K562 (cell line): ENCODE data around the gene MAP3K20. TPM values are rescaled to one million over a fixed set of nuclear protein-coding genes. Genes with fewer than 3 reads are reported as not detected.

Experiments
- C11orf30 ChIP-seq: fragments of 450-650 bp; IDR thresholded peaks from 2 replicates; pipeline ENCODE4 v1.6.1; 2016; ENCODE audit warnings: low read depth, mild to moderate bottlenecking
- FOSL1 ChIP-seq: fragments of 200-800 bp; sonication (Bioruptor generic); conservative IDR thresholded peaks from 2 replicates; pipeline ENCODE4 v1.6.1; 2016; ENCODE audit warnings: missing genetic modification characterization, missing compliant biosample characterization
- polyA plus RNA-seq, 8 experiments: library from polyadenylated mRNA; depleted of rRNA in 4 of 8; stranded (reverse) in 5 of 8; unstranded in 3 of 8; fragments of >200 nt; fragmentation: Nextera tagmentation in 2 of 8; fragmentation: Illumina TruSeq in 1 of 8; extraction: Ambion mirVana in 2 of 8; extraction: Trizol in 1 of 8; gene quantifications; 2 replicates each; pipeline versions ENCODE4 v1.2.1 to v1.2.3, GENCODE V29; 2011 to 2014; ENCODE audit warnings: inconsistent platforms in 1 of 8, missing spikeins in 1 of 8
- total RNA-seq, 7 experiments: library from RNA; depleted of rRNA in 6 of 7; stranded (reverse); fragments of >200 nt in 6 of 7; fragmentation: Illumina TruSeq in 2 of 7; extraction: Trizol in 2 of 7; gene quantifications; 2 replicates each; pipeline versions ENCODE4 v1.2.1 to v1.2.3, GENCODE V29; 2011 to 2021; ENCODE audit warnings: low replicate concordance in 1 of 7
- TF ChIP-seq, protein P1 (sequence below), 2 experiments: fragments of 450-650 bp in 1 of 2; sonication (generic) in 1 of 2; formaldehyde crosslinking in 1 of 2; IDR thresholded peaks; 2 replicates each; pipeline versions ENCODE4 v1.7.1 to v1.9.0; 2016 to 2022; ENCODE audit warnings: inconsistent platforms in 1 of 2, mild to moderate bottlenecking in 1 of 2, missing genetic modification reagents in 1 of 2

Gene MAP3K20
- total and polyA plus RNA-seq, 9 of the 15 experiments (the other 6 are each of a cell fraction or from before 2014, with no cell fraction given), result 9.8 to 34.2 (median 27.3) TPM

GRCh38 chr2:173151671-173152401 is 76.2 kb downstream of the MAP3K20 start (continued):
- TF ChIP-seq, protein P1, sequence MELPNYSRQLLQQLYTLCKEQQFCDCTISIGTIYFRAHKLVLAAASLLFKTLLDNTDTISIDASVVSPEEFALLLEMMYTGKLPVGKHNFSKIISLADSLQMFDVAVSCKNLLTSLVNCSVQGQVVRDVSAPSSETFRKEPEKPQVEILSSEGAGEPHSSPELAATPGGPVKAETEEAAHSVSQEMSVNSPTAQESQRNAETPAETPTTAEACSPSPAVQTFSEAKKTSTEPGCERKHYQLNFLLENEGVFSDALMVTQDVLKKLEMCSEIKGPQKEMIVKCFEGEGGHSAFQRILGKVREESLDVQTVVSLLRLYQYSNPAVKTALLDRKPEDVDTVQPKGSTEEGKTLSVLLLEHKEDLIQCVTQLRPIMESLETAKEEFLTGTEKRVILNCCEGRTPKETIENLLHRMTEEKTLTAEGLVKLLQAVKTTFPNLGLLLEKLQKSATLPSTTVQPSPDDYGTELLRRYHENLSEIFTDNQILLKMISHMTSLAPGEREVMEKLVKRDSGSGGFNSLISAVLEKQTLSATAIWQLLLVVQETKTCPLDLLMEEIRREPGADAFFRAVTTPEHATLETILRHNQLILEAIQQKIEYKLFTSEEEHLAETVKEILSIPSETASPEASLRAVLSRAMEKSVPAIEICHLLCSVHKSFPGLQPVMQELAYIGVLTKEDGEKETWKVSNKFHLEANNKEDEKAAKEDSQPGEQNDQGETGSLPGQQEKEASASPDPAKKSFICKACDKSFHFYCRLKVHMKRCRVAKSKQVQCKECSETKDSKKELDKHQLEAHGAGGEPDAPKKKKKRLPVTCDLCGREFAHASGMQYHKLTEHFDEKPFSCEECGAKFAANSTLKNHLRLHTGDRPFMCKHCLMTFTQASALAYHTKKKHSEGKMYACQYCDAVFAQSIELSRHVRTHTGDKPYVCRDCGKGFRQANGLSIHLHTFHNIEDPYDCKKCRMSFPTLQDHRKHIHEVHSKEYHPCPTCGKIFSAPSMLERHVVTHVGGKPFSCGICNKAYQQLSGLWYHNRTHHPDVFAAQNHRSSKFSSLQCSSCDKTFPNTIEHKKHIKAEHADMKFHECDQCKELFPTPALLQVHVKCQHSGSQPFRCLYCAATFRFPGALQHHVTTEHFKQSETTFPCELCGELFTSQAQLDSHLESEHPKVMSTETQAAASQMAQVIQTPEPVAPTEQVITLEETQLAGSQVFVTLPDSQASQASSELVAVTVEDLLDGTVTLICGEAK (IDR thresholded peaks at IDR 0.05), result no peak
- TF ChIP-seq, protein P1 (CRISPR knock-in tag; IDR thresholded peaks at IDR 0.05), result no peak
- TF ChIP-seq C11orf30 (peak; percentile 11; the same call in 1 of the 2 replicates), FOSL1 (peak; percentile 80)
